GM23248 (cell line): ENCODE measurements around the gene KCNN4.

Experiments
- EZH2 ChIP-seq: fragments of 200-600 bp; sonication (generic); IDR thresholded peaks from 2 replicates; pipeline ENCODE4 v1.6.1; 2018; ENCODE audit warnings: antibody characterized with exemption, mild to moderate bottlenecking; ENCODE audit not compliant: insufficient read depth, poor library complexity, severe bottlenecking
- EZH2phosphoT487 ChIP-seq: fragments of 200-600 bp; sonication (generic); IDR thresholded peaks from 2 replicates; pipeline ENCODE4 v1.6.1; 2018; ENCODE audit warnings: antibody characterized with exemption, moderate library complexity, mild to moderate bottlenecking, low read depth; ENCODE audit not compliant: insufficient read depth

- TF ChIP-seq EZH2phosphoT487 (no peak), EZH2 (no peak)
These were observed 4.5 kb downstream of the KCNN4 start for GRCh38 chr19:43776286-43776685.
